ENCODE results near the gene PRDM11. TPM values are rescaled to one million over a fixed set of nuclear protein-coding genes. Genes with fewer than 3 reads are reported as not detected.

Gene PRDM11
- total and polyA plus RNA-seq, 2 of the 4 experiments (the other 2 are of a cell fraction): 2.2 to 2.7 TPM

DNA sequence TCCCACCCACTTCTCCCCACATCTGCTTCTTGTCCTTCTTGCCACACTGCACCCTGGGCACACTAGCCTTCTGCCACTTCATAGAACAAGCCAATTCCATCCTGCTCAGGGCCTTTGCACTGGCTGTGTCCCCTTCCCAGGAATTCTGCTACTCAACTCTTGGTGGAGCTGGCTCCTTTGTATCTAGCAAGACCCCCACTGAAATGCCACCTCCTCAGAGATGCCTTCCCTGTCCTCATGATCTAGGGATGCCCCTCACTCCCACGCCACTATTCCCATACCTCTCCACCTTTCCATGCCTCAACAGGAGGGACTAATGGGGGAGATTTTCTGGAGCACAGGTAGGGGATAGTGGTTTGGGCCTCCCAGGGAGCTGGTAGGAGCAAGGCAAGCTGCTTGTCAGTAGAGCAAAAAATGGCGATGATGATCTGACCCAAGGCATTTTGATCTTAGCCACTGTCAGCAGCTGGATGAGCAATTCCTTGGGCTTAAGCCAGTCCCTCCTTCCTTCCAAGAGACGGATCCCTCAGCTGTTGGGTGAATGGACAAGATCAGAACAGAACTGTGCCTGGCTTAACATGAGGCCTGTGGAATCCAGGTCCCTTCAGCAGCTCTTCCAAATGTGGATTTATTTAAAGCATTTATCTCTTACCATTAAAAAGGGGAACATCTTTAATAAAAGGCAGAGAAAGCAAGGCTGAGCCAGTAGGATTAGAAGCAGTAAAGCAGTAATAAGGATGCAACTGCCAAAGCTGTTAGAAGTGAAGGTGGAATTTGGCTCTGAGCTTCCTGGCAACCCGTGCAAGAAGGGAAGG lies 4.0 kb upstream of the PRDM11 start:
- intact Hi-C loops (cut with micrococcal nuclease) (no loop called here), in situ Hi-C loops (cut with MboI; ENCODE audit: low sequenced_read_pairs) (no loop called here), dilution Hi-C loops (cut with HindIII; ENCODE audit: low sequenced_read_pairs, unreplicated experiment) (no loop called here)
- no peaks in the 10 kb centered on the region for H3K9me3 ChIP-seq (ENCODE audit: control insufficient read depth, insufficient read depth, low read length)
- H3K23ac ChIP-seq (ENCODE audit: low read depth, low read length): no peak overlapping the region
- no peak overlapping the region for H2AK9ac ChIP-seq (replicated peaks; ENCODE audit: low read depth, low read length, poor library complexity)
- no CpG with 5 or more reads among the region's 4 CpGs for WGBS, 2 experiments (ENCODE audit: extremely low coverage in 2 of 2, insufficient read length in 1 of 2)
- no peak overlapping the region for H3K9ac ChIP-seq (ENCODE audit: low read depth, low read length)
- no peaks in the 10 kb centered on the region for H4K20me1 ChIP-seq (ENCODE audit: insufficient read depth, low read length)
- no peak overlapping the region for H3K18ac ChIP-seq (ENCODE audit: low read depth, low read length)
- H3K4me1 ChIP-seq (ENCODE audit: control insufficient read depth, insufficient read depth, low read length): peaks cover 2% of the 10 kb centered on the region; the same call in 1 of the 2 replicates
- H3K56ac ChIP-seq (ENCODE audit: extremely low read depth, insufficient read depth, low read length): no peak overlapping the region
- H3K9me1 ChIP-seq (ENCODE audit: insufficient read depth, low read length): no peaks in the 10 kb centered on the region
- H2AFZ ChIP-seq (replicated peaks; ENCODE audit: low read length, poor library complexity): no peak overlapping the region
- H3K27me3 ChIP-seq (ENCODE audit: control insufficient read depth, insufficient read depth, low read length): peaks cover 30% of the 10 kb centered on the region
- DNase-seq: peak; percentile 28
- no peak overlapping the region for H3K4me3 ChIP-seq (ENCODE audit: insufficient read depth, low read depth, low read length)
- H2BK120ac ChIP-seq (ENCODE audit: low read depth, low read length): no peak overlapping the region
- H4K8ac ChIP-seq (ENCODE audit: low read depth in 2 of 2, low read length in 2 of 2): no peak overlapping the region
- peaks cover 0 to 2% of the 10 kb centered on the region in 2 experiments; a peak in 2 of 4 replicates for H3K79me1 ChIP-seq (ENCODE audit: low read depth in 1 of 2, low read length in 2 of 2)
- ATAC-seq (ENCODE audit: low read depth): no peak
- H3K4ac ChIP-seq (ENCODE audit: low read depth, low read length): no peak overlapping the region
- H2BK15ac ChIP-seq (ENCODE audit: low read depth, low read length): no peak overlapping the region
- H4K91ac ChIP-seq (ENCODE audit: insufficient read depth, low read depth, low read length): no peak overlapping the region
- no peak overlapping the region for H3K27ac ChIP-seq (ENCODE audit: insufficient read depth, low read length)
- CTCF ChIA-PET: no interaction called here
- POLR2A ChIA-PET (ENCODE audit: unreplicated experiment): no interaction called here
- H2BK5ac ChIP-seq (ENCODE audit: low read depth, low read length, poor library complexity, severe bottlenecking): no peak overlapping the region
- BruUV-seq (replicated peaks): no TSS peak
- H3K14ac ChIP-seq (replicated peaks; ENCODE audit: low read depth, low read length): no peak overlapping the region
- H2AK5ac ChIP-seq (ENCODE audit: low read depth, low read length): no peak overlapping the region
- TF ChIP-seq SMC3 (IDR thresholded peaks at IDR 0.05; ENCODE audit: low read depth, low read length) (no peak), RCOR1 (IDR thresholded peaks at IDR 0.05; ENCODE audit: insufficient replicate concordance, low read length) (no peak), MAFK (IDR thresholded peaks at IDR 0.05; ENCODE audit: low read depth, low read length) (no peak), CTCF (conservative IDR thresholded peaks at IDR 0.05; ENCODE audit: low read depth, low read length) (no peak), POLR2A (IDR thresholded peaks at IDR 0.05; ENCODE audit: low read depth, low read length) (no peak), BHLHE40 (IDR thresholded peaks at IDR 0.05; ENCODE audit: low read depth, low read length) (no peak), RFX5 (IDR thresholded peaks at IDR 0.05; ENCODE audit: low read depth, low read length) (no peak), FOS (IDR thresholded peaks at IDR 0.05; ENCODE audit: low read depth, low read length) (no peak)
- TF ChIP-seq, protein P1, sequence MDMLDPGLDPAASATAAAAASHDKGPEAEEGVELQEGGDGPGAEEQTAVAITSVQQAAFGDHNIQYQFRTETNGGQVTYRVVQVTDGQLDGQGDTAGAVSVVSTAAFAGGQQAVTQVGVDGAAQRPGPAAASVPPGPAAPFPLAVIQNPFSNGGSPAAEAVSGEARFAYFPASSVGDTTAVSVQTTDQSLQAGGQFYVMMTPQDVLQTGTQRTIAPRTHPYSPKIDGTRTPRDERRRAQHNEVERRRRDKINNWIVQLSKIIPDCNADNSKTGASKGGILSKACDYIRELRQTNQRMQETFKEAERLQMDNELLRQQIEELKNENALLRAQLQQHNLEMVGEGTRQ (IDR thresholded peaks at IDR 0.05; ENCODE audit: low read depth, low read length): no peak
- no peak overlapping the region for H4K5ac ChIP-seq (ENCODE audit: low read depth, low read length)
- no peaks in the 10 kb centered on the region for H3K36me3 ChIP-seq (ENCODE audit: control insufficient read depth, insufficient read depth, low read length)
- no peak overlapping the region for H3K4me2 ChIP-seq (ENCODE audit: low read depth, low read length)
- no peak overlapping the region for H2BK20ac ChIP-seq (ENCODE audit: low read depth, low read length)
